ENCODE data around the gene CDKAL1. TPM values are rescaled to one million over a fixed set of nuclear protein-coding genes. Genes with fewer than 3 reads are reported as not detected.

CDKAL1 gene
- total and polyA plus RNA-seq, 2 donors from 2014 or later = 4.6 to 20.2 TPM

- intact Hi-C loops (cut with DNase I) = no loop called here
- FAIRE-seq (no peak), DNase-seq (no peak)
Measured at GRCh38 chr6:20700375-20700774, 166.1 kb downstream of the CDKAL1 start.

DNA sequence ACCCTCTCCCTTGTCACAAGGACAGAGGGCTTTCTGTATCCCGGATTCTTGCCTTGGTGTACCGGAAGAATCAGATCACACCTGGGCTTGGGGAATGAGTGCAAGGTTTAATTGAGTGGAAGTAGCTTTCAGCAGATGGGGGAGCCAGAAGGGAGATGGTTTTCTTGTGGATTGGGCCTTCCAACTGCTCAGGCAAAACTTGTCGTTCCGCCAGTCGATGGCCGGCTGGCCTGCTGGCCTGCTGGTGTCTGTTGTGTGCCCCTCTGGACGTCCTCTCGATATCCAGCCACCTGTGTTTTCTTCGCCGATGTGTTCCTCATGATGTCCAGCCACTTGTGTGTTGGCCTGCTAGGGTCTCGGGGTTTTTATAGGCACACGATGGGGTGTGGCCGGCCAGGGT is 168.1 kb downstream of the CDKAL1 start:
- Histone ChIP-seq H3K27me3 (ENCODE audit: control insufficient read depth, insufficient read depth, low read length) (no peaks in the 10 kb centered on the region), H3K4me1 (ENCODE audit: control insufficient read depth in 2 of 3, insufficient read depth in 2 of 3, low read depth in 1 of 3, low read length in 3 of 3) (peaks cover 0 to 2% (median 0%) of the 10 kb centered on the region in 3 donors), H3K36me3 (ENCODE audit: control insufficient read depth in 2 of 3, insufficient read depth in 3 of 3, low read length in 3 of 3) (no peaks in the 10 kb centered on the region), H3K9me3 (ENCODE audit: control insufficient read depth in 2 of 3, insufficient read depth in 1 of 3, low read length in 3 of 3) (no peaks in the 10 kb centered on the region), H3K9ac (ENCODE audit: low read length in 3 of 3) (no peak overlapping the region), H3K4me3 (ENCODE audit: low read length in 3 of 3) (no peak overlapping the region), H3K27ac (ENCODE audit: low read depth in 2 of 2, low read length in 2 of 2) (no peak overlapping the region)
- no peak for TF ChIP-seq CTCF (IDR thresholded peaks at IDR 0.05; ENCODE audit: borderline replicate concordance, extremely low read depth, insufficient read depth)
- intact Hi-C loops (cut with DNase I) = no loop called here
- DNase-seq (no peak), FAIRE-seq (no peak)

More at GRCh38 chr6:20700375-20700774, 166.1 kb downstream of the CDKAL1 start:
- no peak overlapping the region for H3K4me3 ChIP-seq (ENCODE audit: low read length in 3 of 3)
- no peaks in the 10 kb centered on the region for H3K9me3 ChIP-seq (ENCODE audit: control insufficient read depth in 2 of 3, insufficient read depth in 1 of 3, low read length in 3 of 3)
- no peak overlapping the region for H3K27ac ChIP-seq (ENCODE audit: low read depth in 2 of 2, low read length in 2 of 2)
- no peaks in the 10 kb centered on the region for H3K36me3 ChIP-seq (ENCODE audit: control insufficient read depth in 2 of 3, insufficient read depth in 3 of 3, low read length in 3 of 3)
- no peak for TF ChIP-seq CTCF (IDR thresholded peaks at IDR 0.05; ENCODE audit: borderline replicate concordance, extremely low read depth, insufficient read depth)
- no peak overlapping the region for H3K9ac ChIP-seq (ENCODE audit: low read length in 3 of 3)
- H3K27me3 ChIP-seq (ENCODE audit: control insufficient read depth, insufficient read depth, low read length) = no peaks in the 10 kb centered on the region
- H3K4me1 ChIP-seq (ENCODE audit: control insufficient read depth in 2 of 3, insufficient read depth in 2 of 3, low read depth in 1 of 3, low read length in 3 of 3) = no peaks in the 10 kb centered on the region

- Histone ChIP-seq H3K4me1 (ENCODE audit: control insufficient read depth in 2 of 3, insufficient read depth in 2 of 3, low read depth in 1 of 3, low read length in 3 of 3) (peaks cover 0 to 2% (median 0%) of the 10 kb centered on the region in 3 donors), H3K27me3 (ENCODE audit: control insufficient read depth, insufficient read depth, low read length) (no peaks in the 10 kb centered on the region), H3K9ac (ENCODE audit: low read length in 3 of 3) (no peak overlapping the region), H3K4me3 (ENCODE audit: low read length in 3 of 3) (no peak overlapping the region), H3K9me3 (ENCODE audit: control insufficient read depth in 2 of 3, insufficient read depth in 1 of 3, low read length in 3 of 3) (no peaks in the 10 kb centered on the region), H3K27ac (ENCODE audit: low read depth in 2 of 2, low read length in 2 of 2) (no peak overlapping the region), H3K36me3 (ENCODE audit: control insufficient read depth in 2 of 3, insufficient read depth in 3 of 3, low read length in 3 of 3) (no peaks in the 10 kb centered on the region)
- no peak for TF ChIP-seq CTCF (IDR thresholded peaks at IDR 0.05; ENCODE audit: borderline replicate concordance, extremely low read depth, insufficient read depth)
- intact Hi-C loops (cut with DNase I) = no loop called here
- DNase-seq (no peak), FAIRE-seq (no peak)
Measured at GRCh38 chr6:20703049-20703448, 168.8 kb downstream of the CDKAL1 start.

All from kidney (tissue), 14 donors.